NCI-H1930 (cell line): Measurements from ENCODE around the gene TIMM13.
"Not testable (repeated sequence)": the region's sequence is repeated elsewhere in the genome, so short reads cannot be mapped to it uniquely, and the experiment has no call there.

ENCODE experiments used
- DNase-seq, 2 experiments: peaks; one replicate each; lab custom pipeline; 2025; lab: John Stamatoyannopoulos, UW

The TIMM13 gene

DNA sequence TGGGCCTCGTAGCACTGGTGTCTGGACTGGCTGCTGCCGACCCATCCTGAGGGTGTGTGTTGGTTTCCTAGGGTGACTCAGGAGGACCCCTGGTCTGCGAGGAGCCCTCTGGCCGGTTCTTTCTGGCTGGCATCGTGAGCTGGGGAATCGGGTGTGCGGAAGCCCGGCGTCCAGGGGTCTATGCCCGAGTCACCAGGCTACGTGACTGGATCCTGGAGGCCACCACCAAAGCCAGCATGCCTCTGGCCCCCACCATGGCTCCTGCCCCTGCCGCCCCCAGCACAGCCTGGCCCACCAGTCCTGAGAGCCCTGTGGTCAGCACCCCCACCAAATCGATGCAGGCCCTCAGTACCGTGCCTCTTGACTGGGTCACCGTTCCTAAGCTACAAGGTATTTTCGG lies 13.8 kb downstream of the TIMM13 start:
- DNase-seq = no peak

DNA sequence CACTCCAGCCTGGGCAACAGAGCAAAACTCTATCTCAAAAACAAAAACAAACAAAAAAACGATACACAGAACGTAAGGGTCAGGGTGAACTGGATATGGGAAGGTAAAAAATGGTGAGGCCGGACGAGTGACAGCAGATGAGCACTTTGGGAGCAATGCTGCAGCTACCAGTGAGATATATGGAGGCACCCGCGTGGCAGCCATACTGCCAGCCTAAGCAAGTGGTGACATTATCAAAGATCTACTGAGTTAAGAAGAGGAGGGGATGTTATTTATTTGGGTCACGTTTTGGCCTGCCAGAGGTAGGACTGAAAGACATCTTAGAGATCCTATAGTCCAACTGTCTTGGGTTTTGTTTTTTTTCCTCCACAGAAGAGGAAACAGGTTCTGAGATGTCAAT lies 14.2 kb downstream of the TIMM13 start:
- no peak for DNase-seq

DNA sequence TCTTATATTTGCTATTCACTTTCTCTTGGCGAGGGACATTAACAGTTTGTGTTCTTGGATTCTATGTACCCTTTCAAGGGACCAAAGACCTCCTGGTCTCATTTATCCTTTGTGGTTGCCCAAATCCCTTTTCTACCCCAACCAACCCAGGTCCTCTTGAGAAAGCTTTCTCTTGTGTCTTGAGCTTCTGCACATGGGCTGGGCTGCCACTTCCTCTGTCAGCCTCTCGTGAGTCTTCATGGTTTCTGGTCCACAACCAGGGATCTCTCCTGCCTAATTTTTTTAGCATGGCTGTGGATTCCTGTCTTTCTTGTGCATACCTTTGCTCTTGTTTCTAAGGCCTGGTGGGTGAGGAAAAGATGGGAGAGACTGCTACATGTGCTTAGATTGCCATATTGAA lies 14.9 kb downstream of the TIMM13 start:
- DNase-seq = no peak

- no peak for DNase-seq
Observed at GRCh38 chr19:2411709-2412108, 15.7 kb downstream of the TIMM13 start.

DNA sequence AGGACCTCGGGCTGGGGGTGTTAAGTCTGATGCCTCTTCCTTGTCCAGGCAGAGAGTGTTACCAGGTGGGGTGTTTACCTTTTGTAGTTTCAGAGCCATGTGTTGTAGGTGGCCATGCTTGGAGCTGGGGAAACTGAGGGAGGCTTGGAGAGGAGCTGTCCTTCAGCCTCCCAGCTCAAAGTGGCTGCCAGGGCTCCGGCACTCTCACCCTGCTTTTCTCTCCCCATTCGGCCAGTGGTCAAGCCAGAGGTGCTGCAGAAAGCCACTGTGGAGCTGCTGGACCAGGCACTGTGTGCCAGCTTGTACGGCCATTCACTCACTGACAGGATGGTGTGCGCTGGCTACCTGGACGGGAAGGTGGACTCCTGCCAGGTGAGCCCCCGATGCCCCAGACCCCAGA lies 17.4 kb downstream of the TIMM13 start:
- DNase-seq = no peak

- no peak for DNase-seq
Observed at GRCh38 chr19:2409352-2409912, 18.0 kb downstream of the TIMM13 start.

DNA sequence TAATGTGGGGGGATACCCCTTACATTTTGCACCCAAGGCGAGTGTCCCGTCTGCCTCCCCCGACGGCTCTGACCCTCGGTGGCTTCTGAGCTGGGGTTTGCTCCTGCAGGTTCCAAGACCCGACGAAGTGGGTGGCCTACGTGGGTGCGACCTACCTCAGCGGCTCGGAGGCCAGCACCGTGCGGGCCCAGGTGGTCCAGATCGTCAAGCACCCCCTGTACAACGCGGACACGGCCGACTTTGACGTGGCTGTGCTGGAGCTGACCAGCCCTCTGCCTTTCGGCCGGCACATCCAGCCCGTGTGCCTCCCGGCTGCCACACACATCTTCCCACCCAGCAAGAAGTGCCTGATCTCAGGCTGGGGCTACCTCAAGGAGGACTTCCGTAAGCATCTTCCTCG lies 19.1 kb downstream of the TIMM13 start:
- DNase-seq = no peak

- DNase-seq = no peak
Observed at GRCh38 chr19:2399582-2399981, 27.8 kb downstream of the TIMM13 start.

GRCh38 chr19:2398735-2399305 lies 28.6 kb downstream of the TIMM13 start:
- DNase-seq = no peak

DNA sequence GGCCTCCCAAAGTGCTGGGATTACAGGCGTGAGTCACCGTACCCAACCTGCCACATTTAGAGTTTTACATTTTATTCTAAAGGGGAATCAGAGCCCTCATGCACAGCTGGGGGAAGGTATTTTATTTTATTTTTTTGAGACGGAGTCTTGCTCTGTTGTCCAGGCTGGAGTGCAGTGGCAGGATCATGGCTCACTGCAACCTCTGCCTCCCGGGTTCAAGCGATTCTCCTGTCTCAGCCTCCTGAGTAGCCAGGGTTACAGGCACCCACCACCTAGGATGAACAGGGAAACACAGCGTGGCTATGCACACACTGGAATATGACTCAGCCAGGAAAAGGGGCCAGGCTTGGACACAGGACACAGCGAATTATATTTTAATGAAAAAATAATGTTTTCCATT lies 30.2 kb downstream of the TIMM13 start:
- DNase-seq = not testable (repeated sequence)

DNA sequence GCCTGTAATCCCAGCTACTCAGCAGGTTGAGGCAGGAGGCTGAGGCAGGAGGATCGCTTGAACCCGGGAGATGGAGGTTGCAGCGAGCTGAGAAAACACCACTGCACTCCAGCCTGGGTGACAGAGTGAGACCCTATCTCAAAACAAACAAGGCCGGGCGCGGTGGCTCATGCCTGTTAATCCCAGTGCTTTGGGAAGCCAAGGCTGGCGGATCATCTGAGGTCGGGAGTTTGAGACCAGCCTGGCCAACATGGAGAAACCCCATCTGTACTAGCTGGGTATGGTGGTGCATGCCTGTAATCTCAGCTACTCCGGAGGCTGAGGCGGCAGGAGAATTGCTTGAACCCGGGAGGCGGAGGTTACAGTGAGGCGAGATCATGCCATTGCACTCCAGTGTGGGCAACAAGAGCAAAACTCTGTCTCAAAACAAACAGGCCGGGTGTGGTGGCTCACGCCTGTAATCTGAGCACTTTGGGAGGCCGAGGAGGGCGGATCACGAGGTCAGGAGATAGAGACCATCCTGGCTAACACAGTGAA lies 32.0 kb downstream of the TIMM13 start:
- DNase-seq = not testable (repeated sequence)

GRCh38 chr19:2394442-2395292 lies 32.7 kb downstream of the TIMM13 start:
- DNase-seq = no peak

DNA sequence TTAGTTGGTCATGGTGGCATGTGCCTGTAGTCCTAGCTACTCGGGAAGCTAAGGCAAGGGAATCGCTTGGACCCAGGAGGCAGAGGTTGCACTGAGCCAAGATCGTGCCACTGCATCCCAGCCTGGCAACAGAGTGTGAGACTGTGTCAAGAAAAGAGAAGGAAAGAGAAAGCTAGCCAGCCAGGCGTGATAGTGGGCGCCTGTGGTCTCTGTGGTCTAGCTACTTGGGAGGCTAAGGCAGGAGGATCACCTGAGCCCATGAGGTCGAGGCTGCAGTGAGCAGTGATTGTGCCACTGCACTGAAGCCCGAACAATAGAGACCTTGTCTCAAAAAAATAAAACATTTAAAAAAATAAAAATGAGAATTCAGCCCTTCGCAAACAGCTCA lies 33.3 kb downstream of the TIMM13 start:
- DNase-seq = no peak

- DNase-seq = not testable (repeated sequence)
Observed at GRCh38 chr19:2392899-2393298, 34.5 kb downstream of the TIMM13 start.

DNA sequence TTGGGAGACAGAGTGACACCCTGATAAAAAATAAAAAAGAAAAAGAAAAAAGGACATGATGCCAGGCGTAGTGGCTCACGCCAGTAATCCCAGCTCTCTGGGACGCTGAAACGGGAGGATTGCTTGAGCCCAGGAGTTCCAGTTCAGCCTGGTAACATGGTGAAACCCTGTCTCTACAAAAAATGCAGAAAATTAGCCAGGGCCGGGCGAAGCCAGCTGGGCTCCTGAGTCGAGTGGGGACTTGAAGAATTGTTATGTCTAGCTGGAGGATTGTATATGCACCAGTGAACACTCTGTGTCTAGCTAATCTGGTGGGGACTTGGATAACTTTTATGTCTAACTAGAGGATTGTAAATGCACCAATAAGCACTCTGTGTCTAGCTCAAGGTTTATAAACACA lies 35.0 kb downstream of the TIMM13 start:
- no peak for DNase-seq

GRCh38 chr19:2391118-2391725 lies 36.2 kb downstream of the TIMM13 start:
- peak in 1 of 2 experiments; percentile 38 for DNase-seq

- DNase-seq = no peak
Observed at GRCh38 chr19:2389594-2389993, 37.8 kb downstream of the TIMM13 start.

- DNase-seq = no peak
Observed at GRCh38 chr19:2387367-2388288, 39.8 kb downstream of the TIMM13 start.

GRCh38 chr19:2385053-2385721 lies 42.2 kb downstream of the TIMM13 start:
- peak; percentile 20 to 60 for DNase-seq

DNA sequence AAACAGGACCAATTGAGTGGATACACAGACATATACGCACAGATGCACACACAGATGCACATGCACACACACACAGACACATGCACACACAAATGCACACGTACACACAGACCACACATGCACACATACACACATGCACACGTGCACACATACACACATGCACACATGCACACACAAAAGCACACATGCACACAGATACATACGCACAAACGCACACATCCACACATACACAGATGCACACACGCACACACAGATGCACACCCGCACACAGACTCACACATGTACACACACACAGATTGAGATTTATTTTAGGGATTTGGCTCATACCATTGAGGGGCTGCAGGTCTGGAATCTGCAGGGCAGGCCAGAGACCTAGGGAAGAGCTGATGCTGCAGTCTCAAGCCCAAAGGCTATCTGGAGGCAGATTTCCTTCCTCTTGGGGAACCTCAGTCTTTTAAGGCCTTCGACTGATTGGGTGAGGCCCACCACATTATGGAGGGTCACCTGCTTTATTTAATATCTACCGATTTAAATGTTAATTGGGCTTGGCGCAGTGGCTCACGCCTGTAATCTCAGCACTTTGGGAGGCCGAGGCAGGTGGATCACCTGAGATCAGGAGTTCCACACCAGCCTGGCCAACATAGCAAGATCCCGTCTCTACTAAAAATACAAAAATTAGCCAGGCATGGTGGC lies 44.7 kb downstream of the TIMM13 start:
- DNase-seq = no peak
